GM12878 (cell line): ENCODE measurements around the gene ATP5PB. TPM values are rescaled to one million over a fixed set of nuclear protein-coding genes. Genes with fewer than 3 reads are reported as not detected.

ENCODE experiments used
- ATAC-seq: fragments of 200-7000 bp; cut with Tn5 transposase; 3 replicates; pipeline ENCODE4 v1.9.1; 2020; ENCODE audit warnings: mild to moderate bottlenecking, moderate library complexity
- BruUV-seq: library from RNA; stranded (reverse); fragments of 400-500 nt; replicated peaks from 2 replicates; lab custom pipeline; 2021; lab: Mats Ljungman, UMichigan
- CTCF ChIA-PET: fragments of 300-600 bp; sonication (Branson Sonifier 250); formaldehyde crosslinking; extraction: SDS; loops from one replicate; lab custom pipeline; 2021; ENCODE audit warnings: inconsistent platforms; lab: Yijun Ruan, JAX
- POLR2A ChIA-PET: fragments of 350-600 bp; formaldehyde crosslinking; extraction: SDS; loops from one replicate; lab custom pipeline; 2021; ENCODE audit warnings: inconsistent platforms; lab: Charles Lee
- RAD21 ChIA-PET: fragments of 300-600 bp; sonication (Branson Sonifier 250); formaldehyde crosslinking; loops from one replicate; lab custom pipeline; 2023; ENCODE audit warnings: antibody characterized with exemption; ENCODE audit not compliant: unreplicated experiment; lab: Charles Lee
- SMC1A ChIA-PET: fragments of 300-600 bp; sonication (Branson Sonifier 250); formaldehyde crosslinking; loops from one replicate; lab custom pipeline; 2023; ENCODE audit not compliant: unreplicated experiment, uncharacterized antibody; lab: Charles Lee
- DNase-seq: peaks from one replicate; pipeline ENCODE4 v3.0.0-alpha.2; 2011; ENCODE audit warnings: low read depth, low spot score
- FAIRE-seq: peaks from 3 replicates; lab custom pipeline; 2011; peaks lifted over from hg19 to GRCh38; lab: Jason Lieb, UNC
- H2AFZ ChIP-seq: 2 replicates; pipeline ENCODE4 v1.6.0; 2011; ENCODE audit warnings: low read depth, low read length, control low read depth; ENCODE audit not compliant: control insufficient read depth
- H3K27ac ChIP-seq: 2 replicates; pipeline ENCODE4 v1.5.1; 2011; ENCODE audit warnings: control low read depth; ENCODE audit not compliant: control insufficient read depth, insufficient read depth
- H3K27me3 ChIP-seq, 2 experiments: replicated peaks in 1 of 2; 2 replicates each; pipeline versions ENCODE4 v1.6.0 to v1.6.1; 2011; ENCODE audit warnings: low read length in 1 of 2; ENCODE audit not compliant: control insufficient read depth in 2 of 2, insufficient read depth in 2 of 2
- H3K36me3 ChIP-seq, 2 experiments: 2 replicates each; pipeline ENCODE4 v1.5.1; 2011; ENCODE audit warnings: low read length in 1 of 2; ENCODE audit not compliant: control insufficient read depth in 2 of 2, insufficient read depth in 2 of 2
- H3K4me1 ChIP-seq: 2 replicates; pipeline ENCODE4 v1.6.1; 2011; ENCODE audit warnings: mild to moderate bottlenecking, low read length, moderate library complexity, mixed read lengths; ENCODE audit not compliant: control insufficient read depth, insufficient read depth
- H3K4me2 ChIP-seq: 2 replicates; pipeline ENCODE4 v1.6.0; 2011; ENCODE audit warnings: control low read depth; ENCODE audit not compliant: control insufficient read depth, insufficient read depth
- H3K4me3 ChIP-seq: fragments of 200-600 bp; sonication (generic); 2 replicates; pipeline ENCODE4 v1.5.1; 2016
- H3K79me2 ChIP-seq: 2 replicates; pipeline ENCODE4 v1.6.0; 2011; ENCODE audit warnings: low read length; ENCODE audit not compliant: control insufficient read depth, insufficient read depth
- H3K9ac ChIP-seq: 2 replicates; pipeline ENCODE4 v1.8.0; 2011; ENCODE audit warnings: low read length, control low read depth, mixed read lengths; ENCODE audit not compliant: control insufficient read depth, insufficient read depth
- H3K9me3 ChIP-seq: replicated peaks from 3 replicates; pipeline ENCODE4 v1.5.1; 2011; ENCODE audit warnings: mild to moderate bottlenecking, low read length; ENCODE audit not compliant: control insufficient read depth, insufficient read depth
- H4K20me1 ChIP-seq: 2 replicates; pipeline ENCODE4 v1.6.0; 2011; ENCODE audit not compliant: control insufficient read depth, insufficient read depth
- KLF5 ChIP-seq: fragments of 450-650 bp; IDR thresholded peaks from 2 replicates; pipeline ENCODE4 v1.6.1; 2014; ENCODE audit warnings: mild to moderate bottlenecking; ENCODE audit not compliant: partially characterized antibody
- RAD51 ChIP-seq: fragments of 450-650 bp; IDR thresholded peaks from 2 replicates; pipeline ENCODE4 v1.6.1; 2016; ENCODE audit warnings: moderate library complexity, mild to moderate bottlenecking, inconsistent platforms
- ZBED1 ChIP-seq: IDR thresholded peaks from 2 replicates; pipeline ENCODE4 v1.6.1; 2016; ENCODE audit warnings: borderline replicate concordance
- WGBS: methylation state at CpG from one replicate; pipeline ENCODE4 v1.1.6; 2016; ENCODE audit warnings: low lambda C conversion rate; ENCODE audit not compliant: insufficient replicate concordance, insufficient coverage; ENCODE audit errors: missing lambda C conversion rate; 5-methylcytosine and 5-hydroxymethylcytosine counted together
- in situ Hi-C: fragments of 300-500 bp; cut with MboI; formaldehyde crosslinking; loops from 9 replicates; pipeline ENCODE4 v1.14.3; 2018; ENCODE audit warnings: mixed read lengths
- intact Hi-C: fragments of 100-400 bp; cut with micrococcal nuclease; formaldehyde crosslinking; loops from one replicate; pipeline ENCODE4 v1.14.2; 2022; ENCODE audit not compliant: unreplicated experiment
- polyA plus RNA-seq, 11 experiments: library from polyadenylated mRNA; depleted of rRNA in 4 of 11; unstranded in 6 of 11; stranded (reverse) in 5 of 11; fragments of >200 nt; fragmentation: Nextera tagmentation in 4 of 11; fragmentation: Illumina TruSeq in 1 of 11; extraction: Ambion mirVana in 4 of 11; extraction: Trizol in 1 of 11; gene quantifications; 1 replicate in 1 of 11; 2 replicates in 10 of 11; pipeline versions ENCODE4 v1.2.1 to v1.2.3, GENCODE V29; 2011 to 2016; ENCODE audit warnings: inconsistent platforms in 2 of 11, missing spikeins in 2 of 11, low read depth in 1 of 11
- total RNA-seq, 4 experiments: library from RNA; depleted of rRNA in 3 of 4; stranded (reverse); fragments of >200 nt in 3 of 4; fragmentation: Illumina TruSeq in 1 of 4; extraction: Trizol in 1 of 4; gene quantifications; 2 replicates each; pipeline versions ENCODE4 v1.2.1 to v1.2.3, GENCODE V29; 2013 to 2021
- TF ChIP-seq, protein P1 (sequence below): IDR thresholded peaks from 2 replicates; pipeline ENCODE4 v1.6.1; 2011; ENCODE audit warnings: borderline replicate concordance, low read depth, mild to moderate bottlenecking, moderate library complexity, mixed read lengths, low read length; ENCODE audit not compliant: insufficient read depth; ENCODE audit errors: extremely low read length
- TF ChIP-seq, protein P2 (sequence below): IDR thresholded peaks from 2 replicates; pipeline ENCODE4 v1.6.1; 2012; ENCODE audit warnings: low read depth, low read length, improper control_type of control experiment

Gene ATP5PB
- total and polyA plus RNA-seq, 10 of the 15 experiments (the other 5 are each of a cell fraction or from before 2014, with no cell fraction given) = 380 to 1,760 (median 677) TPM

DNA sequence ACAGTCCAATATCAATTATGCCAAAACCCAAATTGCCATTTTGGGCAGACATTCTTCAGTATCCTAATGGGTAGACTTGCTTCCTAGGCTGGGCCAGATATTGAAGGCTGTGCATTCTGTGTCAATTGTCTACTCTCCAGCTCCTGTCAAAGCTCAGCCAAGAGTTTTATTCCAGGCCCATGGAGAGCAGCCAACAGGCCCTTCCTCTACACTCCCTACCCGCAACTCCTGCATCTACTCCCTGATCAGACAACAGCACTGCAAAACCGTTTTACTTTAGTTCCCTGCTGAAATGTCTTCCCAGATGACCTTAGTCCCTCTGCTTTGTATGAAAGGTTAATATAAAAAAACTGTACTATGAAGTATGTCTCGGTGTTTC lies 60.7 kb downstream of the ATP5PB start:
- Histone ChIP-seq H3K4me2 (no peak overlapping the region), H3K9me3 (no peaks in the 10 kb centered on the region), H3K4me3 (no peak overlapping the region), H3K27me3 (no peaks in the 10 kb centered on the region), H3K36me3 (no peaks in the 10 kb centered on the region), H3K9ac (no peak overlapping the region), H3K27ac (no peak overlapping the region), H4K20me1 (no peaks in the 10 kb centered on the region), H2AFZ (no peak overlapping the region), H3K4me1 (peaks cover 39% of the 10 kb centered on the region), H3K79me2 (peaks cover 2% of the 10 kb centered on the region; the same call in 1 of the 2 replicates)
- RAD21 ChIA-PET = interaction anchor here (1.4 to 4.4 kb wide), 2 partner anchors 82 to 247 kb away, joined by 4 to 105 read pairs; no protein-coding TSS in a partner anchor
- intact Hi-C loops (loop anchor here (2.0 to 5.0 kb wide), 6 partner anchors 63 to 237 kb away; partner anchors contain the start of genes ATP5PB and WDR77), in situ Hi-C loops (loop anchor here (5.0 to 10.0 kb wide), 3 partner anchors 85 to 245 kb away; partner anchors contain the start of gene DDX20)
- SMC1A ChIA-PET = interaction anchor here (0.8 to 8.2 kb wide), 17 partner anchors 13 to 258 kb away, joined by 3 to 128 read pairs (median 41); partner anchors contain the start of genes INKA2 and RAP1A
- POLR2A ChIA-PET = interaction anchor here (1.2 kb wide), 1 partner anchor 238 kb away, joined by 3 read pairs; no protein-coding TSS in a partner anchor
- TF ChIP-seq, protein P1, sequence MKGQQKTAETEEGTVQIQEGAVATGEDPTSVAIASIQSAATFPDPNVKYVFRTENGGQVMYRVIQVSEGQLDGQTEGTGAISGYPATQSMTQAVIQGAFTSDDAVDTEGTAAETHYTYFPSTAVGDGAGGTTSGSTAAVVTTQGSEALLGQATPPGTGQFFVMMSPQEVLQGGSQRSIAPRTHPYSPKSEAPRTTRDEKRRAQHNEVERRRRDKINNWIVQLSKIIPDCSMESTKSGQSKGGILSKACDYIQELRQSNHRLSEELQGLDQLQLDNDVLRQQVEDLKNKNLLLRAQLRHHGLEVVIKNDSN = no peak
- ATAC-seq (no peak), FAIRE-seq (no peak), DNase-seq (no peak)
- 70% methylated on average over 3 of the region's 3 CpGs for WGBS
- CTCF ChIA-PET = interaction anchor here (1.1 to 6.9 kb wide), 13 partner anchors 62 to 257 kb away, joined by 3 to 109 read pairs (median 22); partner anchors contain the start of genes DDX20 and RAP1A
- BruUV-seq = no TSS peak

DNA sequence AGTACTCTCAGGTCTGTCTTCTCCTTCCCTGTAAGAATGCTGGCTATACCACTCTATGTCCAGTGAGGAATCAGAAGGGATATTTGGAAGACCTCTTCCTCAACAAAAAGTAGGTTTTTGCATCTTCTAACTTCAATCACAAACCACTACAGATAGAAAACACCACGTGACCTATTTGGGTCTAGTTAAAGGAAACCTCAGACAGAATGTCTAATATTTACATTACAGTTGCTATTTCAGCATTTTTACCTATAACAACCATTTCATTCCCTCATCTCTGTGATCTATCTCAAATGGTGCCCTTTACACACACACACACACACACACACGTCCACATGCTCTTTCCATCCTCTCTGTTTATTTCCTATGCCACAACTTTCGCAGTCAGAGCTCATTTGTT lies 62.1 kb downstream of the ATP5PB start:
- Histone ChIP-seq H3K79me2 (peaks cover 2% of the 10 kb centered on the region; the same call in 1 of the 2 replicates), H3K36me3 (no peaks in the 10 kb centered on the region), H3K9me3 (no peaks in the 10 kb centered on the region), H3K4me3 (no peak overlapping the region), H3K4me1 (peaks cover 37% of the 10 kb centered on the region), H3K27me3 (no peaks in the 10 kb centered on the region; a peak in 1 of 4 replicates), H2AFZ (no peak overlapping the region), H3K9ac (no peak overlapping the region), H3K4me2 (no peak overlapping the region), H4K20me1 (no peaks in the 10 kb centered on the region), H3K27ac (no peak overlapping the region)
- POLR2A ChIA-PET = interaction anchor here (0.6 kb wide), 1 partner anchor 296 kb away, joined by 6 read pairs; no protein-coding TSS in a partner anchor
- TF ChIP-seq, protein P2, sequence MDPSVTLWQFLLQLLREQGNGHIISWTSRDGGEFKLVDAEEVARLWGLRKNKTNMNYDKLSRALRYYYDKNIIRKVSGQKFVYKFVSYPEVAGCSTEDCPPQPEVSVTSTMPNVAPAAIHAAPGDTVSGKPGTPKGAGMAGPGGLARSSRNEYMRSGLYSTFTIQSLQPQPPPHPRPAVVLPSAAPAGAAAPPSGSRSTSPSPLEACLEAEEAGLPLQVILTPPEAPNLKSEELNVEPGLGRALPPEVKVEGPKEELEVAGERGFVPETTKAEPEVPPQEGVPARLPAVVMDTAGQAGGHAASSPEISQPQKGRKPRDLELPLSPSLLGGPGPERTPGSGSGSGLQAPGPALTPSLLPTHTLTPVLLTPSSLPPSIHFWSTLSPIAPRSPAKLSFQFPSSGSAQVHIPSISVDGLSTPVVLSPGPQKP = no peak
- TF ChIP-seq ZBED1 = no peak
- peak; percentile 34; the same call in 1 of the 2 replicates for TF ChIP-seq RAD51
- TF ChIP-seq KLF5 = no peak
- CTCF ChIA-PET = interaction anchor here (1.0 to 6.9 kb wide), 3 partner anchors 82 to 236 kb away, joined by 3 to 86 read pairs (median 4); no protein-coding TSS in a partner anchor
- SMC1A ChIA-PET = interaction anchor here (1.1 to 8.2 kb wide), 6 partner anchors 82 to 208 kb away, joined by 4 to 94 read pairs (median 46); partner anchors contain the start of gene RAP1A
- RAD21 ChIA-PET = interaction anchor here (0.8 kb wide), 1 partner anchor 236 kb away, joined by 3 read pairs; no protein-coding TSS in a partner anchor
- intact Hi-C loops = no loop called here
- no peak for FAIRE-seq
- 41% methylated on average over 3 of the region's 3 CpGs for WGBS
- BruUV-seq = no TSS peak
- in situ Hi-C loops = loop anchor here (10.0 kb wide), 1 partner anchor 83 kb away; no protein-coding TSS in a partner anchor
- ATAC-seq = no peak
- no peak for DNase-seq
